HG03159 (cell line): Measurements from ENCODE around the gene ALDH3B2.
A peak's percentile ranks its signal among the peaks of the same experiment; 100 is the strongest.

ENCODE experiments used
- ATAC-seq: cut with Tn5 transposase; IDR thresholded peaks from one replicate; pipeline ENCODE4 v1.9.1; 2021; ENCODE audit warnings: mild to moderate bottlenecking, moderate library complexity; ENCODE audit not compliant: unreplicated experiment

Gene ALDH3B2

GRCh38 chr11:67615728-67616430 lies 58.5 kb downstream of the ALDH3B2 start:
- no peak for ATAC-seq

DNA sequence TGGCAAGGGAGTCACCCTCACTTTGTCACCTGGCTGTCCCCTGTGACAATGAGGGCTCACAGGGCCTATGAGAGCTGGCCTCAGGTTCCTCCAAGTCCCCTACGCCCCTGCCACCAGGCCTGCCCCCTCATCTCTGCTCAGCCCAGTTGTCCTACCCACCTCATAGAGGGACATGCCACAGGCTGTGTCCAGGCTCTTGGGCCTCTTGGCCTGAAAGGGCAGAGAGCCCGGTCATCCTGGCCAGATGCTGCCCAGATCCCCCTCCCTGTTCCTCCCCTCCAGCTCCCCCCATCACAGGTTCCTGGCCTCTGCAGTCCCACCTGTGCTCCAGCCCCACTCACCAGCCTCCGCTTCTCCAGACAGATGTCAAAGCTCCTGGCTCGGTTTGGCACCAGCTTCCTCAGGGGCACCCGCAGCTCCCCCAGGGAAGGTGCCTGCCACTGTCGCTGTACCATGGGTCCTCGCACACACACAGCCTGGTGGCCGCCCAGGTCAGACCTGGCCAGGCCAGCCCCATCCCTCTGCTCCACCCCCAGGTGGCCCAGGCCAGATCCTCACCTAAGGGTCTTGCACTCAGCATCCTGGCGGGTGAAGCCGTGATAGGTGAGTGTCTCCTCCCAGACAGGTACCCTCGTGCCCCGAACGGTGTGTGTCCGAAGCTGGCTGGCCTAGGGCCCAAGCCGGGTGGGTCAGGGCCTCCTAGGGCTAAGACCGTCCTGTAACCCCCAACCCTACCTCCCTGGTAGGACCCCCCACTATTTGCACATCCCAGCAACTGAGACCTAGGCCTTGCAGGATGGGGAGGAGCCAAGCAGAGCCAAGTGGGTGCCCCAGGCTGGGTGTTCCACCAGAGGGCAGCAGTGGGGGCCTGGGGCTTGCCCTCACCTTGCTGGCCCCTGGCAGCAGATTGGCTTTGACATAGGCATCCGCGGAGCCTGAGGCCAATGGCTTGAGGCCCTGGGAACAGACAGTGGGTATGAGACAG lies 59.4 kb downstream of the ALDH3B2 start:
- no peak for ATAC-seq

DNA sequence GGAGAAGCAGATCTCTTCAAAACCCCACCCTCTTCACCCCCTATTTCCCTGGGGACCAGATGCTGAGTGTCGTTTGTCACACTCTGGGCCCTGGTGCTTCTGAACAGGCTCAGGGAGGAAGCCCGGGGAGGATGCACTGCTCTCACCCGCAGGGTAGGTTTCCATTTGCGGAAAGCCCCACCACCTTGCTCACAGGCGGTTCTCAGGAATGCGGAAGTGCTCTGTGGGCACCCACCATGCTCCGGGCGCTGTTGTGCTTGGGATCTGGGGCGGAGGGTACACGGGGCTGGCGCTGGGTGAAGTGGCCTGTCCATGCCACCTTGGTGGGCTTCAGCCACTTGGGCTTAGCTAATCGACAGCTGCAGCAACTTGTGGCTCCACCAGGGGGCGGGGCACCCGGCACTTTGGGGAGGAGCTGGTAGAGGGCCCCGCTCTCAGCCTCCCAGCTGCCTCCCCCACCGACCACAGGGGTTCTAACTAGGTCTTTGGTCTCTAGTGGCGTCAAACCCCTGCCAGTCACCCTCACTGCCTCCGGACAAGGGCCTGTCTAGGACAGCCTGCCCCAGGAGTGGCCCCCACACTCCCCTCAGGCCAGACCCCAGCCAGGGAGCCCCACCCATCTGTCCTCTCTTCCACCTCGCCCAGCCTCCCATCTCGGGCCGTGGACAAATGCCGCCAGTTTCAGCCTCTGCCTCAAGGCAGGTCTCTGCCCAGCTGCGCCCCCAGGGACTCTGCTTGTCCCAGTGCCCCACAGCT lies 60.3 kb downstream of the ALDH3B2 start:
- ATAC-seq = peak; percentile 74

DNA sequence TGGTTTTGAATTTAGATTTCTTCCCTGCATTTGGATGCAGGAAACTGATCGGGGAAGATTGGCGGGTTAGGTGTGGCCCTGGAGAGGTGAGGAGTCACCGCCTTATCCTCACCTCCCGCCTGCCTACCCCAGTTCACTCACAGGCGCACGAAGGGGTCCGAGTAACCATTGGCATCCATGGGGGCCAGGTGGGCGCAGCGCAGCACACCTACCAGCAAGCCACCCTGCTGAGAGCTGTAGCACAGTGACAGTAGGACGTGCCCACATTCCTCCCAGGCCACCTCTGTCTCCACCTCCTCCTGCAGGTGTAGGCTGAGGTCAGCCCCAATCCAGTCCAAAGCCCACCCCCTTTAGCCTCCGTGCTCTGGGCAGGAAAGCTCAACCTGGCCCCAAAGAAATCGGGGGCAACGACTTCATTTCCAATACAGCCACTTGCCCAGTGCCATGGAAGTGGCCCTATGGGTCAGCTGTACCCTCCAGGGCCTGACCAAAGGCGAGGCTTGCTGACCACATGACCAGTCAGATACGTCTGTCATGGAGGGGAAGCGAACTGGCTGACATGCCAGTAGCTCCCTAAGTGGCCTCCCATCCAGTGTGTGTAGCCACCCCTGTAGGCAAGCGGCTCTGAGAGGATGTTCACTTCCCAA lies 61.0 kb downstream of the ALDH3B2 start:
- no peak for ATAC-seq

DNA sequence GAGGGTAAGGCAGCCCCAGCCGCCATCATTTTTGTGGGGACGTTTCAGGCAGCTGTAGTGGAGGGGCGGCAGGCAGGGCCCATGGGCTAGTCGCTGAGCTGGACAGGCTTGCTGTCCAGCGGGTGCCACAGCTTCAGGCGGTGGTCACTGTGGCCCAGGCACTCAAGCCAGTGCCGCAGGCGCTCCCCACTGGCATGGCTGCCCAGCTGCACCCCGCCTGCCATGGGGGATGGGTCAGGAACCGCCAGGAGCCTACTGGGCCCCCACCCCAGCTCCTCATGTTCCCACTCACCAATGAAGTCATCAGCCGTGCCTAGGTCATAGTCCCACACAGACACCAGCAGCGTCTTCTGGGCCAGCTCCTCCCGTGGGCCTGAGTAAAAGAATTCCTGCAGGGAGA lies 61.7 kb downstream of the ALDH3B2 start:
- no peak for ATAC-seq
